Neutrophil (primary cell): ENCODE results near the gene PRR36.
A peak's percentile ranks its signal among the peaks of the same experiment; 100 is the strongest.

ENCODE experiments used
- H3K27ac ChIP-seq: fragments of 200-600 bp; sonication (generic); 2 replicates; pipeline ENCODE4 v1.5.1; 2016; ENCODE audit warnings: mild to moderate bottlenecking, moderate library complexity
- H3K27me3 ChIP-seq: fragments of 200-600 bp; sonication (generic); 2 replicates; pipeline ENCODE4 v1.6.0; 2016; ENCODE audit warnings: mild to moderate bottlenecking
- H3K36me3 ChIP-seq: fragments of 200-600 bp; sonication (generic); 2 replicates; pipeline ENCODE4 v1.5.1; 2017
- H3K4me1 ChIP-seq, 2 experiments: fragments of 200-600 bp in 1 of 2; sonication (generic) in 1 of 2; 1 replicate in 1 of 2; 2 replicates in 1 of 2; pipeline versions ENCODE4 v1.5.1 to v1.6.1; 2013 to 2016; ENCODE audit warnings: low read depth in 1 of 2, low read length in 1 of 2, mild to moderate bottlenecking in 1 of 2, moderate library complexity in 1 of 2; ENCODE audit not compliant: control insufficient read depth in 1 of 2, insufficient read depth in 1 of 2
- H3K4me3 ChIP-seq, 2 experiments: fragments of 200-600 bp in 1 of 2; sonication (generic) in 1 of 2; 1 replicate in 1 of 2; 2 replicates in 1 of 2; pipeline ENCODE4 v1.5.1; 2013 to 2016; ENCODE audit warnings: low read depth in 1 of 2, low read length in 1 of 2, mild to moderate bottlenecking in 1 of 2, moderate library complexity in 1 of 2
- H3K9me3 ChIP-seq: fragments of 200-600 bp; sonication (generic); 2 replicates; pipeline ENCODE4 v1.5.1; 2016
- TF ChIP-seq, protein P1 (sequence below): fragments of 200-600 bp; sonication (generic); IDR thresholded peaks from 2 replicates; pipeline ENCODE4 v1.5.1; 2016; ENCODE audit warnings: antibody characterized with exemption

Gene PRR36

DNA sequence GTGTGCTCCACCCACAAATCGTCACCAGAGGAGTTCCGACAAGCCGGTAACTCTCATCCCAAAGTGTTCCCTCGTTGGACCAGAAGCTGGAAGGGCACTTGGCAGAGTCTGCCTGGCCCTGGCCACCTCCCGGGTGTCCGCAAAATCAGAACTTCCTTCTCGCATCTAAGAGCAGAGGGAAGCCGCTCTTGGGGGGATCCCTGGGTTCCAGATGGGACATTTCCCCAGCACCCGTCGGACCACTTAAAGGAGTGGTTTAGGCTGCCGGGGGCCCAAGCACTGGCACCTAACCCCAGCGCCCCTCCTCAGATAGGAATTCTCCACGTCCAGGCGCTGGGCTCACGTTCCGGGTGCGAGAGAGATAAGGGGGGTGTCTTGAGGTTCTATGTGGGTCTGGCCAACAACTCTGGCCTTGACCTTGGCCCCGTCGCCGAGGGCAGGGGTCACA, 28.6 kb upstream of the PRR36 start:
- H3K36me3 ChIP-seq = peaks cover 10% of the 10 kb centered on the region
- H3K27me3 ChIP-seq = peaks cover 37% of the 10 kb centered on the region
- peak overlapping the region; percentile 75 to 88 for H3K4me3 ChIP-seq
- peak overlapping the region; percentile 96 for H3K27ac ChIP-seq
- TF ChIP-seq, protein P1, sequence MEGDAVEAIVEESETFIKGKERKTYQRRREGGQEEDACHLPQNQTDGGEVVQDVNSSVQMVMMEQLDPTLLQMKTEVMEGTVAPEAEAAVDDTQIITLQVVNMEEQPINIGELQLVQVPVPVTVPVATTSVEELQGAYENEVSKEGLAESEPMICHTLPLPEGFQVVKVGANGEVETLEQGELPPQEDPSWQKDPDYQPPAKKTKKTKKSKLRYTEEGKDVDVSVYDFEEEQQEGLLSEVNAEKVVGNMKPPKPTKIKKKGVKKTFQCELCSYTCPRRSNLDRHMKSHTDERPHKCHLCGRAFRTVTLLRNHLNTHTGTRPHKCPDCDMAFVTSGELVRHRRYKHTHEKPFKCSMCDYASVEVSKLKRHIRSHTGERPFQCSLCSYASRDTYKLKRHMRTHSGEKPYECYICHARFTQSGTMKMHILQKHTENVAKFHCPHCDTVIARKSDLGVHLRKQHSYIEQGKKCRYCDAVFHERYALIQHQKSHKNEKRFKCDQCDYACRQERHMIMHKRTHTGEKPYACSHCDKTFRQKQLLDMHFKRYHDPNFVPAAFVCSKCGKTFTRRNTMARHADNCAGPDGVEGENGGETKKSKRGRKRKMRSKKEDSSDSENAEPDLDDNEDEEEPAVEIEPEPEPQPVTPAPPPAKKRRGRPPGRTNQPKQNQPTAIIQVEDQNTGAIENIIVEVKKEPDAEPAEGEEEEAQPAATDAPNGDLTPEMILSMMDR = no peak
- H3K9me3 ChIP-seq = no peaks in the 10 kb centered on the region
- peaks cover 23 to 26% of the 10 kb centered on the region in 2 experiments for H3K4me1 ChIP-seq

DNA sequence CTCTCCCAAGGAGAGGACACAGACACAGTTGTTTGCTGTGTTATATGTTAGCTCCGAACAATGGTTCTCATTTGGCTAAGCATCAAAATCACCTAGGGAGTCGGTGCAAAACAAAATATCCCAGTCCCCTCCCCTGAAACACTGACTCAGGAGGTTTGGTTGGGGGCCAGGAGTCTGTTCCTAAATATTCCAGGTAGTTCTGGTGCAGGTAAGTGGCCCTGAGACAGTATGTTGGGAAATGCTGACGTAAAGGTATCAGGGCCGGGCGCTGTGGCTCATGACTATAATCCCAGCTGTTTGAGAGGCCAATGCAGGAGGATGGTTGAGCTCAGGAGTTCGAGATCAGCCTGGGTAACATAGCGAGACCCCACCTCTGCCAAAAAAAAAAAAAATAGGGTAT, 27.1 kb upstream of the PRR36 start:
- Histone ChIP-seq H3K9me3 (no peaks in the 10 kb centered on the region), H3K4me1 (peaks cover 26 to 32% of the 10 kb centered on the region in 2 experiments), H3K36me3 (peaks cover 7% of the 10 kb centered on the region), H3K27ac (no peak overlapping the region), H3K27me3 (peaks cover 37% of the 10 kb centered on the region), H3K4me3 (no peak overlapping the region)
- TF ChIP-seq, protein P1 = no peak

DNA sequence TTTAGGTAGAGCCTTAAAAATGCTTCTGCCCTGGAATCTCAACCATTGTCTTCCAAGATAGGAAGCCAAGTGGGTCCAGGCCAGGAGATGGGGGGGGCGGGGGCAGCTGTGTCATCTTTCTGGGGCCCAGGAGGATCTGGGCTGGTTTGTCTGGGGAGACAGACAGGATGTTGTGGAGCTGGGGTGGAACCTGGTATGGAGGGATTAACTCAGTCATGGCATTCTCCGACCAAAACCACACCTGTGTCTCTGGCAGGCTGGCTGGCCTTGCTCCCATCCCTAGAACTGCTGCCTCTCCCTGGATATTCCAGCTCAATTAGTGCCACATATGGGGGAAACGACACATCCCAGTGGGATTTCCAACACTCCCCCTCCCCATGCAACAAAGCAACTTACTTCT, 26.7 kb upstream of the PRR36 start:
- Histone ChIP-seq H3K4me1 (peaks cover 26 to 32% of the 10 kb centered on the region in 2 experiments), H3K9me3 (no peaks in the 10 kb centered on the region), H3K36me3 (peaks cover 3% of the 10 kb centered on the region), H3K27ac (no peak overlapping the region), H3K27me3 (peaks cover 37% of the 10 kb centered on the region), H3K4me3 (no peak overlapping the region)
- TF ChIP-seq, protein P1 = no peak

DNA sequence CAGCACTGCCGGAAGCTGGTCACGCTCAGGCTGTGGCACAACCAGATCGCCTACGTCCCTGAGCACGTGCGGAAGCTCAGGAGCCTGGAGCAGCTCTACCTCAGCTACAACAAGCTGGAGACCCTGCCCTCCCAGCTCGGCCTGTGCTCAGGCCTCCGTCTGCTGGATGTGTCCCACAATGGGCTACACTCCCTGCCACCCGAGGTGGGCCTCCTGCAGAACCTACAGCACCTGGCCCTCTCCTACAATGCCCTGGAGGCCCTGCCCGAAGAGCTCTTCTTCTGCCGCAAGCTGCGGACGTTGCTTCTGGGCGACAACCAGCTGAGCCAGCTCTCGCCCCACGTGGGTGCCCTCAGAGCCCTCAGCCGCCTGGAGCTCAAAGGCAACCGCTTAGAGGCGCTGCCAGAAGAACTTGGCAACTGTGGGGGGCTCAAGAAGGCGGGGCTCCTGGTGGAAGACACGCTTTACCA, 26.2 kb upstream of the PRR36 start:
- no peaks in the 10 kb centered on the region for H3K9me3 ChIP-seq
- H3K36me3 ChIP-seq = no peaks in the 10 kb centered on the region
- peaks cover 37% of the 10 kb centered on the region for H3K27me3 ChIP-seq
- TF ChIP-seq, protein P1 = no peak
- H3K4me1 ChIP-seq = peaks cover 26 to 32% of the 10 kb centered on the region in 2 experiments
- H3K4me3 ChIP-seq = no peak overlapping the region
- H3K27ac ChIP-seq = no peak overlapping the region

DNA sequence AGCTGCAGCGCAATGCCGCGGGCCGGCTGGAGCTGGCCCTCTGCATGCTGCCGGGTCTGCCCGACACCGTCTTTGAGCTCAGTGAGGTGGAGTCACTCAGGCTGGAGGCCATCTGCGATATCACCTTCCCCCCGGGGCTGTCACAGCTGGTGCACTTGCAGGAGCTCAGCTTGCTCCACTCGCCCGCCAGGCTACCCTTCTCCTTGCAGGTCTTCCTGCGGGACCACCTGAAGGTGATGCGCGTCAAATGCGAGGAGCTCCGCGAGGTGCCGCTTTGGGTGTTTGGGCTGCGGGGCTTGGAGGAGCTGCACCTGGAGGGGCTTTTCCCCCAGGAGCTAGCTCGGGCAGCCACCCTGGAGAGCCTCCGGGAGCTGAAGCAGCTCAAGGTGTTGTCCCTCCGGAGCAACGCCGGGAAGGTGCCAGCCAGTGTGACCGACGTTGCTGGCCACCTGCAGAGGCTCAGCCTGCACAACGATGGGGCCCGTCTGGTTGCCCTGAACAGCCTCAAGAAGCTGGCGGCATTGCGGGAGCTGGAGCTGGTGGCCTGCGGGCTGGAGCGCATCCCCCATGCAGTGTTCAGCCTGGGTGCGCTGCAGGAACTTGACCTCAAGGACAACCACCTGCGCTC, 25.7 kb upstream of the PRR36 start:
- TF ChIP-seq, protein P1 = no peak

More for the DNA sequence above, 25.7 kb upstream of the PRR36 start:
- Histone ChIP-seq H3K27ac (no peak overlapping the region), H3K27me3 (peaks cover 41% of the 10 kb centered on the region), H3K9me3 (no peaks in the 10 kb centered on the region), H3K36me3 (no peaks in the 10 kb centered on the region), H3K4me1 (peaks cover 21 to 28% of the 10 kb centered on the region in 2 experiments), H3K4me3 (no peak overlapping the region)
